ENCODE results near the gene CD200R1. TPM values are rescaled to one million over a fixed set of nuclear protein-coding genes. Genes with fewer than 3 reads are reported as not detected.

Gene CD200R1
- total and polyA plus RNA-seq, 5 donors: 0.14 to 1.8 (median 1.1) TPM

DNA sequence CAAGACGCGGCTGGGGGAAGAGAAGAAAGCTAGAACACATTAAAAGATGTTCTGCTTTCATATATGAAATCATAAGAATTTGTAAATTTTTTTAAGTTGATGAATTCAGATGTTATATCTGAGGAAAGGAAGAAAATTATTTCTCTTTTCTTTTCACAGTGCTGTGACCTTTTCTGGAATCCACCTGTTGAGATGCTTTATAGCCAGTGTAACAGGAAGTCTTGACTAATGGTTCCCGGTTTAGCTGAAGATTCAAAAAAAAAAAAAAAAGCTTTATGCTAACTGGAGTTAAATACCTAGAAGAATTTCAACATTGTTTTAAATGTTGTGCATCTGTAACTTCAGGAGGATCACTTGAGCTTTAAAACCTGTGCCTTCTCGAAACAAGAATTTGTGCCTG lies 25.8 kb upstream of the CD200R1 start:
- H3K4me1 ChIP-seq (ENCODE audit: control insufficient read depth, insufficient read depth, low read length): no peaks in the 10 kb centered on the region
- no peaks in the 10 kb centered on the region for H3K9me3 ChIP-seq (ENCODE audit: control insufficient read depth, low read length)
- H3K27me3 ChIP-seq (ENCODE audit: control insufficient read depth, insufficient read depth): no peaks in the 10 kb centered on the region
- intact Hi-C loops (cut with DNase I): no loop called here
- ATAC-seq (no peak), DNase-seq (no peak)
- no peak overlapping the region for H3K4me3 ChIP-seq (ENCODE audit: low read length)
- WGBS: 84% methylated on average over 4 of the region's 4 CpGs
- H3K27ac ChIP-seq (ENCODE audit: low read length): no peak overlapping the region

DNA sequence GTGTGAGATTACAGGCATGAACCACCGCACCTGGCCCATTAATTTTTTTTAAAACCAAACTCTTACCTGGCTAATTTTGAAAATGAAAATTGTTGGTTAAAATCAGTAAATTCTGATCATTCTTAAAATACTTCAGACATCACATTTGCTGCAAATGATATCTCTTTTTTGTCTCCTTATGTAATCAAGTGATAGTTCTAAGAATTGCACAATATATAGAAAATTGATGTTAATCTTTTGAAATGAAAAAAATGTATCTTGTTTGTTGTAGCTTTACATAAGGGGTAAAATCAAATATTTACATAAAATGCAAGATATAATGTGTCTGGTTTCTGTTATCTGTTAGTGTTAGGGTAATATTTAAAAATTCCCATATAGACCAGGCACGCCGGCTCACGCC lies 20.9 kb upstream of the CD200R1 start:
- Histone ChIP-seq H3K27me3 (ENCODE audit: control insufficient read depth, insufficient read depth) (no peaks in the 10 kb centered on the region), H3K27ac (ENCODE audit: low read length) (no peak overlapping the region), H3K9me3 (ENCODE audit: control insufficient read depth, low read length) (no peaks in the 10 kb centered on the region), H3K4me3 (ENCODE audit: low read length) (no peak overlapping the region), H3K4me1 (ENCODE audit: control insufficient read depth, insufficient read depth, low read length) (no peaks in the 10 kb centered on the region)
- DNase-seq (no peak), ATAC-seq (no peak)
- WGBS: 93% methylated on average over 4 of the region's 4 CpGs
- intact Hi-C loops (cut with DNase I): no loop called here

DNA sequence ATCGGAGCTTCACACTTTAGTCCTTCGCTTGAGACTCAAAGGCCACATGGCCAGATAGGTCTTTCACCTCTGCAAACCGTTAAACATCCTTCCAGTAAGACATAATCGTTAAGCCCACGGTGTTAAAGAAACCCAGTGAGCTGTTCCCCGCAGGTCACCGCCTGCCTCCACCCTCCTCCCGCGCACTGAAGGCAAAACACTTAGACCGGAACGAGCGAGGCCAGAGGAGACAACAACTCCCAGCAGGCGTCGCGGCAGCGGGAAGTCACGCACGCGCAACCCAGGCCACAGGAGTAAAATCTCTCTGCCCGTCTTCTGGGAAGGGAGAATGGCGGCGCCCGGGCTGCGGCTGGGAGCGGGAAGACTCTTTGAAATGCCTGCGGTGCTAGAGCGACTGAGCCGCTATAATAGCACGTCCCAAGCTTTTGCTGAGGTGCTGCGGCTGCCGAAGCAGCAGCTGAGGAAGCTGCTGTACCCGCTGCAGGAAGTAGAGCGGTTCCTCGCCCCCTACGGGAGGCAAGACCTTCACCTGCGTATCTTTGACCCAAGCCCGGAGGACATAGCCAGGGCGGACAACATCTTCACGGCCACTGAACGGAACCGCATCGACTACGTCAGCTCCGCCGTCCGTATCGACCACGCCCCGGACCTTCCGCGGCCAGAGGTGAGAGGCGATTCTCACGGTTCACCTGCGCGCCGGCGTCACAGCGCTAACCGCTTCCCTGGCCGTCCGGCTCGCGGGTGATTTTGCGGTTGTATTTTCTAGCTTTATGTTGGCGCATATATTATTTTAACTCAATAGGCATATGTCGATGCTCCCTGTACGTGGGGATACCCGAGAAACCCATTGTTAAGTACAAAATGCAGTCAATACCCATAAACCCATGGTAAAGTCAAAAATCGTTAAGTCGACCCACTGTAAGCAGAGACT lies 16.0 kb upstream of the CD200R1 start, which contains the start of gene GTPBP8:
GTPBP8 (plus strand) TSS at position 313 of the 931 bp plus-strand sequence; CDS start at position 329, 16 bp downstream.
- Histone ChIP-seq H3K4me1 (ENCODE audit: control insufficient read depth, insufficient read depth, low read length) (no peaks in the 10 kb centered on the region), H3K4me3 (ENCODE audit: low read length) (peak within 1 kb of the TSS; percentile 89), H3K27ac (ENCODE audit: low read length) (peak within 1 kb of the TSS; percentile 98), H3K27me3 (ENCODE audit: control insufficient read depth, insufficient read depth) (no peaks in the 10 kb centered on the region), H3K9me3 (ENCODE audit: control insufficient read depth, low read length) (no peaks in the 10 kb centered on the region)
- 1% methylated on average over 70 of the region's 70 CpGs for WGBS
- peak; percentile 93 to 96 (median 96) for DNase-seq
- peak; percentile 98 to 99 for ATAC-seq
- intact Hi-C loops (cut with DNase I): no loop called here

DNA sequence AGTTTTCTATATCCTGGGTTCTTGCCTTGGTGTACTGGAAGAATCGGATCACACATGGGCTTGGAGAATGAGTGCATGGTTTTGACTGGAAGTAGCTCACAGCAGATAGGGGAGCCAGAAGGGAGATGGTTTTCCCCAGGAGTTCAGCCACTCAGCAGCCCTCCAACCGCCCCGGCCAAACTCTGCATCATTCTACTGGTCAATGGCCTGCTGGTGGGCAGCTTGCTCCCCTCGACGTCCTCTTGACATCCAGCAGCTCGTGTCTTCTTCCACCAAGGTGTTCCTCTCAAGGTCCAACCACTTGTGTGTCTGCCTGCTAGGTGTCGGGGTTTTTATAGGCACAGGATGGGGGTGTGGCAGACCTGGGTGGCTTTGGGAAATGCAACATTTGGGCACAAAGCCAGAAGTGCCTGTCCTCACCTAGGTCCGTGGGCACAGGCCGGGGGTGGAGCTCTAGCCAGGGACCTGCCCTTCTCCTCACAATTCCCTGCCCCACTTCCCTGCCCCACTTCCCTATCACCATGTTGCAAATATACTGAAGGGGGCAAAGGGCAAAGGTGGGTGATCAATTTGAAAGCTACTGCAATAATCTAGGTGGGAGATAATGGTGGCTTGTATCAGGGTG lies 12.9 kb upstream of the CD200R1 start:
- Histone ChIP-seq H3K4me3 (ENCODE audit: low read length) (no peak overlapping the region), H3K9me3 (ENCODE audit: control insufficient read depth, low read length) (no peaks in the 10 kb centered on the region), H3K4me1 (ENCODE audit: control insufficient read depth, insufficient read depth, low read length) (peaks cover 2% of the 10 kb centered on the region), H3K27me3 (ENCODE audit: control insufficient read depth, insufficient read depth) (no peaks in the 10 kb centered on the region), H3K27ac (ENCODE audit: low read length) (no peak overlapping the region)
- ATAC-seq (no peak), DNase-seq (peak in 2 of 3 donors; percentile 27 to 36)
- intact Hi-C loops (cut with DNase I): loop anchor here in 3 of 4 donors (10.0 kb wide), 2 partner anchors 343 to 403 kb away; partner anchors contain the start of gene CCDC80 (in 1 of the 3)
- 91% methylated on average over 9 of the region's 9 CpGs for WGBS

DNA sequence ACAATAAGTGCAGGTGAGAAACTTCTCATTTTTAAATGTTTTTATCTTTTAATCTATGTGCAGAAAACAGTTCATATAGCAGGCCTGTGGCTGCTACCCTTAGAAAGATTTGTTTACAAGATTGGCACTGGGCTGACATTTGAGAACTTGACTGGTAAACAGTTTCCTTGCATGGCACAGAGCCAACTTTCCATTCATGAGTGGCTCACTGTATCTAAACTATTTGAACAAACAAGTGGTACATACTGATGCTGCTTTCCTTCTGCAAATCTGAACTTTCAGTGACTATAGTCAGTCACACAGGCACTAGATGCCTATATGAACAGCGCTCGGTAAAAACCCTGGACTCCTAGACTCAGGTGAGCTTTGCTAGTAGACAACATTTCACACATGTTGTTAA lies 9.6 kb upstream of the CD200R1 start:
- 85% methylated on average over 2 of the region's 2 CpGs for WGBS
- intact Hi-C loops (cut with DNase I): loop anchor here in 3 of 4 donors (5.0 to 10.0 kb wide), 3 partner anchors 340 to 400 kb away; partner anchors contain the start of gene CCDC80 (in 3 of the 3)
- no peak for ATAC-seq

DNA sequence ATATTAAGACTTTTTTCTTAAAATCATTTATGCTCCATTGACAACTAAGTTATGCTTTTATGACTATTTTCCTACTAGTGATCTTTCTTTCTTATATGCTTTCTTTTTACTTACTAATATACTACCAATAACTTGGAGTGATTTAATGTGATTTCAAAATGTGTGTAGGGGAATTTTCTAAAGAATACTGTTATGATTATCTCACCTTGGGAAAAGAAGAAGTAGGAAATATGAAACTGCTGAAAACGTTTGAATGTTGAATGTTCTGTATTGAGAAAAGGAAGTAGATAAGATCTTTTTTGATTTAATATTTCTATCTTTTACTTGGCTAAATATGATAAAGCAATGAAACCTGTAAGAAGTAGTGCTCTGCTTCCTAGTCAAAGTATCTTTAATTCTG lies 7.8 kb upstream of the CD200R1 start:
- Histone ChIP-seq H3K27me3 (ENCODE audit: control insufficient read depth, insufficient read depth) (no peaks in the 10 kb centered on the region), H3K9me3 (ENCODE audit: control insufficient read depth, low read length) (no peaks in the 10 kb centered on the region), H3K27ac (ENCODE audit: low read length) (no peak overlapping the region), H3K4me3 (ENCODE audit: low read length) (no peak overlapping the region), H3K4me1 (ENCODE audit: control insufficient read depth, insufficient read depth, low read length) (peaks cover 2% of the 10 kb centered on the region)
- no peak for DNase-seq
- ATAC-seq: no peak
- 23% methylated on average over 1 of the region's 1 CpG for WGBS
- intact Hi-C loops (cut with DNase I): loop anchor here in 3 of 4 donors (5.0 to 10.0 kb wide), 3 partner anchors 338 to 398 kb away; partner anchors contain the start of gene CCDC80 (in 3 of the 3)

More for the DNA sequence above, 9.6 kb upstream of the CD200R1 start:
- no peaks in the 10 kb centered on the region for H3K9me3 ChIP-seq (ENCODE audit: control insufficient read depth, low read length)
- H3K4me1 ChIP-seq (ENCODE audit: control insufficient read depth, insufficient read depth, low read length): peaks cover 2% of the 10 kb centered on the region
- H3K27me3 ChIP-seq (ENCODE audit: control insufficient read depth, insufficient read depth): no peaks in the 10 kb centered on the region
- no peak for DNase-seq
- no peak overlapping the region for H3K27ac ChIP-seq (ENCODE audit: low read length)
- no peak overlapping the region for H3K4me3 ChIP-seq (ENCODE audit: low read length)

GRCh38 chr3:112980080-112980479 lies 5.2 kb upstream of the CD200R1 start:
- Histone ChIP-seq H3K4me1 (ENCODE audit: control insufficient read depth, insufficient read depth, low read length) (peaks cover 2% of the 10 kb centered on the region), H3K9me3 (ENCODE audit: control insufficient read depth, low read length) (no peaks in the 10 kb centered on the region), H3K27me3 (ENCODE audit: control insufficient read depth, insufficient read depth) (no peaks in the 10 kb centered on the region), H3K27ac (ENCODE audit: low read length) (no peak overlapping the region), H3K4me3 (ENCODE audit: low read length) (no peak overlapping the region)
- WGBS: 32% methylated on average over 1 of the region's 1 CpG
- ATAC-seq: no peak
- intact Hi-C loops (cut with DNase I): loop anchor here in 3 of 4 donors (5.0 to 10.0 kb wide), 3 partner anchors 335 to 395 kb away; partner anchors contain the start of gene CCDC80 (in 3 of the 3)
- DNase-seq: no peak

- Histone ChIP-seq H3K4me1 (ENCODE audit: control insufficient read depth, insufficient read depth, low read length) (no peaks in the 10 kb centered on the region), H3K27me3 (ENCODE audit: control insufficient read depth, insufficient read depth) (no peaks in the 10 kb centered on the region), H3K9me3 (ENCODE audit: control insufficient read depth, low read length) (no peaks in the 10 kb centered on the region), H3K27ac (ENCODE audit: low read length) (no peak overlapping the region), H3K4me3 (ENCODE audit: low read length) (no peak overlapping the region)
- no peak for DNase-seq
- ATAC-seq: no peak
- 71% methylated on average over 1 of the region's 1 CpG for WGBS
- intact Hi-C loops (cut with DNase I): loop anchor here in 2 of 4 donors (5.0 to 10.0 kb wide), 2 partner anchors 245 to 337 kb away; partner anchors contain the start of gene CCDC80 (in 1 of the 2)
Measured at GRCh38 chr3:112979244-112979832, 4.4 kb upstream of the CD200R1 start.

- Histone ChIP-seq H3K27me3 (ENCODE audit: control insufficient read depth, insufficient read depth) (no peaks in the 10 kb centered on the region), H3K4me1 (ENCODE audit: control insufficient read depth, insufficient read depth, low read length) (no peaks in the 10 kb centered on the region), H3K9me3 (ENCODE audit: control insufficient read depth, low read length) (no peaks in the 10 kb centered on the region), H3K4me3 (ENCODE audit: low read length) (no peak overlapping the region), H3K27ac (ENCODE audit: low read length) (no peak overlapping the region)
- ATAC-seq (no peak), DNase-seq (no peak)
- intact Hi-C loops (cut with DNase I): loop anchor here in 2 of 4 donors (5.0 to 10.0 kb wide), 2 partner anchors 242 to 335 kb away; partner anchors contain the start of gene CCDC80 (in 1 of the 2)
- 79% methylated on average over 2 of the region's 2 CpGs for WGBS
Measured at GRCh38 chr3:112976953-112977352, 2.0 kb upstream of the CD200R1 start.

GRCh38 chr3:112976001-112976400 lies 1.1 kb upstream of the CD200R1 start:
- H3K4me3 ChIP-seq (ENCODE audit: low read length): no peak overlapping the region
- no peaks in the 10 kb centered on the region for H3K4me1 ChIP-seq (ENCODE audit: control insufficient read depth, insufficient read depth, low read length)
- DNase-seq (no peak), ATAC-seq (no peak)
- H3K27me3 ChIP-seq (ENCODE audit: control insufficient read depth, insufficient read depth): no peaks in the 10 kb centered on the region
- no peaks in the 10 kb centered on the region for H3K9me3 ChIP-seq (ENCODE audit: control insufficient read depth, low read length)
- no peak overlapping the region for H3K27ac ChIP-seq (ENCODE audit: low read length)
- intact Hi-C loops (cut with DNase I): loop anchor here in 2 of 4 donors (5.0 to 10.0 kb wide), 2 partner anchors 241 to 334 kb away; partner anchors contain the start of gene CCDC80 (in 1 of the 2)

All from right cardiac atrium (tissue), 5 donors.